ENCODE results near the gene SNRPB.
"Not testable (repeated sequence)": the region's sequence is repeated elsewhere in the genome, so short reads cannot be mapped to it uniquely, and the experiment has no call there.

Gene SNRPB
- total RNA-seq: 51.1 to 113 (median 77.0) reads per million in 18 experiments

DNA sequence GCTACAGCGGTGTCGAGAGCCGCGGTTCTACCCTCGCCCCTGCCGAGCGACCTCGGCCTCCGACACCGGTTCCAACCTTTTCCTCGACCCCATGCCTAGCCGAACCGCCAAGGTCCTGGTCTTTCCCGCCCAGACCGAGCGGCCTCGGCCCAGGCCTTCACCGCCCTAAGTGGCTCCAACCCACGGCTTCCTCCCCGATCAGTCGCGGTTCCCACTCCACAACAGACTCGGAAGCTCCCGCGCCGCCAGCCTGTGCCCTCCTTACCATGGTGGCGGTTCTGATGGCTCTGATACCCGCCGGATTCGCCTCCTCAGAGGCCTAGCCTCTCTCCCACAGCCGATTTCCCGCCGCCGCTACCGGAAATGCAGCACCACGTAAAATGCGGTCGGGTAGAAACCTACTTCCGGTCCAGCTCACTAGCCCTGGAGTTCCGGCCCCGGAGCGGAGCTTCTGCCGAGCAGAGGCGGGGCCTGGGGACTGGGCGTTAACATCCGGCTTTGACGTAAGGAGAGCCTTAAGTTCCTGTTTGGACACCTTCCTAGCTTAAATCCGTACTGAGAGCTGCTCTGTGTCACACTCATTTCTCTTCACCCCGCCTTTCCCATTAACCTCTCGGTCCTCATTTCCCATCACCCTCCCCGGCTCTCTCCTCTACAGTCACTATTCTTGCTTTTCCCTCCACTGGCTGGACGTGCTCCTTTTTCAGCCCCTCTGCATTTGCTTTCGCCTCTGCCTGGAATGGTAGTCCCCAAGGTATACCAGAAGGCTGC is at the start of gene SNRPB:
Gene SNRPB (minus strand): TSS at position 367 of the 771 bp plus-strand sequence. CDS start 99 bp downstream, at position 268.
- peak; percentile 99 to 100 for DNase-seq

DNA sequence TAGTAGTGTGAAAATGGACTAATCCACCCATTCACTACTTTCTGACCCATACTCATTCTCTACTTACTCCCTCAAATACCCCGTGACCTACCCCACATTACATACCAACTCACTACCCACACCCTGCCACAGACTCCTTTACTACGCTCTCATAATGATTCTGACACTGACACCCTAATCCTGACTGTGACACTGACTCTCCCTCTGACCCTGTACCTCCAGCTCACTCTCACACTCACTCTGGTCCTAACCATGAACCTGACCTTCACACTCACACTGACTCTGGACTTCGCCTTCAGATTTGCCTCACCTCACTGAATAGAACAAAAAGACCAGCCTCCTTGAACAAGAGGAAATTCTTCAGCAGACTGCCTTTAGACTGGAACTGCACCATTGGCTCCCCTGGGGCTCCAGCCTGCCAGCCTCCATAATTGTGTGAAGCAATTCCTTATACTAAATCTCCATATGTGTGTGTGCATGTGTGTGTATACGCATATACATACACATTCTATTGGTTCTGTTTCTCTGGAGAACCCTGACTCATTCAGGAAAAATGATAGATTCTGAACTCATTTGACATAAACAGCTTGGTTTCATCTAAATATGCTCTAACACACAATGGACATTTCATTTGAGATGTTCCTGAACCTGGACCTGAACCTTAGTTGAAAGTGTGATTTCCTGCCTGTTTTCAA is 48.7 kb upstream of the SNRPB start:
- DNase-seq: no peak

DNA sequence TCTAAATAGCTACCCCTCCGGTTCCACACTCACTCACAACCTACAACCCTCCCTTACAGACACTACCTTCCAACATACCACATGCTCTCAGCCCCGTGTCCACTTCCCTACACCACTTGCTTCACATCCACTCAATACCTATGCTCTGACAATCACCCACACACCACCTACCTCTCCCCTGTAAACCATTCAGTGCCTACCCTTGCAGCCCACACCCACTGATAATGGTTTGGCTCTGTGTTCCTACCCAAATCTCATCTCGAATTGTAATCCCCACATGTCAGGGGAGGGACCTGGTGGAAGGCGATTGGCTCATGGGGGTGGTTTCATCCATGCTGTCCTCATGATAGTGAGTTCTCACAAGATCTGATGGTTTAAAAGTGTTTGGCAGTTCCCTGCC is 48.0 kb upstream of the SNRPB start:
- no peak for DNase-seq

DNA sequence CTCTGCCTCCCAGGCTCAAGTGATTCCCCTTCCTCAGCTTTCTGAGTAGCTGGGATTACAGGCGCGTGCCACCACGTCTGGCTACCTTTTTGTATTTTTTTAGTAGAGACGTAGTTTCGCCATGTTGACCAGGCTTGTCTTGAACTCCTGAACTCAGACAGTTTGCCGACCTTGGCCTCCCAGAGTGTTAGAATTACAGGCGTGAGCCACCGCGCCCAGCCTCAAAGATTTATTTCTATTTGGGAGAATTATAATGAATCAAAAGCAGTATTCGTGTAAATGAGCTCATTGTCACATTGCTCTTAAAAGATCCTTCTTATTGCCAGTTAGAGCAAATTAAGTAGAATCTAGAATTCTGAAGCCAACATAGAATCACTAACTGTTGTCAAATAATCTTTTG is 47.5 kb upstream of the SNRPB start:
- DNase-seq: no peak

DNA sequence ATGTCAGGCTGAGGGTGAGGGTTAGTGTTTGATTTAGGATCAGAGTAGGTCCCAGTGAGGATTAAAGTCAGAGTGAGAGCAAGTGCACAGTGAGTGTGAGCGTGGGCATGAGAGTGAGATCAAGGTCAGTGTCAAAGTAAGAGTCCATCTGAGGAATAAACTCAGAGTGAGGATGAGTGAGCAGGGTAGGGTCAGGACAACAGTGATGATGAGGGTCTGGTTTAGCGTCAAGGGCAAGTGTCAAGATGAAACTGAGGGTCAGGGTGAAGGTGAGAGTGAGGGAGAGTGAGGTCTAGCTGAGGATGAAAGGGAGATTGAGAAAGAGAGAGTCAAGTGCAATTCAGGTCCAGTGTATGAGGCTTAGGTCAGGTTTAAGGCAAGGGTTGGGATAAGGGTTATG is 45.8 kb upstream of the SNRPB start:
- DNase-seq: no peak

DNA sequence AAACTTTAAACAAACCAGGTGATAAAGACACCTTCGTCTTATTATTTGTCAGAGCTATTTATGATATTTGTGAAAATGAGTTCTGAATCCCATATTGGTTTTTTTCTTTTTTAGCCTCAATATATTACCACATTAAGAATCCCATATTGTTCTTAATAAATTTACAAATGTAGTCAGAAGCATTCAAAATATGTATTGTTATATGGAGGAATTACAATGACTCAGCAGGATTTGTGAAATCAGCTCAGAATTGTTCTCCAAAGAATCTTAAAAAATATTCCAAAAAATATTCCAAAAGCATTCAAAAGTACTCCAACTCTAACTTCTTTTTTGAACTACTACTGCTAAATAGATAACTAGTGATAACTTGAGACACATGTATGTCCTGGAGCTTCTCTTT is 44.6 kb upstream of the SNRPB start:
- no peak for DNase-seq

DNA sequence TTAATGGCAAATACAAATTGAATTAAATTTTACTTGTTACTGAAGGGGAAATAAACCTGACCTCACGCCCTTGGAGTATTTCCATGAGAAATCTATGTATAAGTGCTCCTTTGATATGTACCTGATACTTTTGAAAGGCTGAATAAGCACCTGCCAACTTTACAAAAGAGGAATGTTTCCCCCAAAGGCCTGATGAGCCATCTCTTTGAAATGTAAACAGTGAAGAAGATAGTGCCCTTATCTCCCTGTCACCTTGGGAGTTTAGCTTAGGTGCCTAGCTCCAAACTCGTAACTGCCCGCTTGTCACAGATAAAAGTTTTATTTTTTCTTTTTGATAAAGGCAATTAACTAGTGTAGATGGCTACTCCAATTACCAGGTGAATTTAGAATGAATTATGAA is 39.2 kb upstream of the SNRPB start:
- DNase-seq: no peak

DNA sequence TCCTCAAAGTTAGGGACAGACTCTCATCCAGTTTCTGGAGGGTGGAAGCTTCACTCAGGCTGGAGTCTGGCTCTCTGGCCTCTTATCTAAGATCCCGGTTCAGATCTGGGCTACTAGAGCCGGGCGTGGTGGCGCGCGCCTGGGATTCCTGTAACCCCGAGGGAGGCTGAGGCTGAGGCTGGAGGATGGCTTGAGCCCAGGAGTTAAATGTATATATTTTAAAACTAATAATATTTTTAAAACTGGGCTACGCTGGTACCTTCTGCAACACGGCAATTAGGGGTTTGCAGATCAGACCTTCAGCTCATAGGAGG is 38.8 kb upstream of the SNRPB start:
- no peak for DNase-seq

DNA sequence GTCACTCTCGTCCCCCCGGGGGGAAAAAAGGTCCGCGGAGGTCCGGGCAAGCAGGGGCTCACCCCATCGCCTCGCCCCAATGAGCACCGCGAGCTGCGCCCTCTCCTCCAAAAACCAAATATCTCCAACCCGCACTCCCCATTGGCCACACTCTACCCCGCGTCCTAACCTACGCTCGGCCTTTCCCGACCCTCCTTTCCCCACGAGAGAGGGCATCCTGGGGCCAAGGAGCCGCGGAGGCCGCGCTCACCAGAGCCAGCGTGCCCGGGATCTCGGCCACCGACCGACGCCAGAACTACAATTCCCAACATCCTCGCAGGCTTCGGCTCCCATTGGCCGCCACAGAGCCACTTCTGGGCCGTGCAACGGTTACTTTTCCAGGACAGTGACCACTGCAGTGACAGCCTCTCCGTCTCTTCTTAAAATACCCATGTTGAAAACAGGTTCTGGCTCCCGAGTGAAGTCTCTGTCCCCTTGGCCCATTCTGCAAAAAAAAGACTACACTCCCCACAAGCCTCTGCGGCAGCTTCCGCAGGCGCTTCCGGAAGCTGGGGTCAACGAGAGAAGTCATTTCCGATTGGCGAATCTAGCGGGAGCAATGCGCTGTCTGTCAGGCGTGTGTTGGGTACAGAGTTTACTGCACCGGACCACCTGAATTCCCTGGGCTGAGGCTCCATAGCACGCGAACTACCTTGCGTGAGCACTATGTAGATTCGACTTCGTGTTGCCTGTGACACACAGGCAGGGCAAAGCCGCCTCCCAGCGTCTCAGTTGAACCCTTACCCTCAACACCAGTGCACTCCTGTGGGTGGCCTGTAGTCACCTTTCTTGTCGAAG is 38.3 kb upstream of the SNRPB start, which contains the start of gene ZNF343:
Gene ZNF343 (minus strand): TSS at position 285 of the 837 bp plus-strand sequence. CDS start 15,020 bp downstream, outside the sequence.
- peak; percentile 82 to 89 for DNase-seq

DNA sequence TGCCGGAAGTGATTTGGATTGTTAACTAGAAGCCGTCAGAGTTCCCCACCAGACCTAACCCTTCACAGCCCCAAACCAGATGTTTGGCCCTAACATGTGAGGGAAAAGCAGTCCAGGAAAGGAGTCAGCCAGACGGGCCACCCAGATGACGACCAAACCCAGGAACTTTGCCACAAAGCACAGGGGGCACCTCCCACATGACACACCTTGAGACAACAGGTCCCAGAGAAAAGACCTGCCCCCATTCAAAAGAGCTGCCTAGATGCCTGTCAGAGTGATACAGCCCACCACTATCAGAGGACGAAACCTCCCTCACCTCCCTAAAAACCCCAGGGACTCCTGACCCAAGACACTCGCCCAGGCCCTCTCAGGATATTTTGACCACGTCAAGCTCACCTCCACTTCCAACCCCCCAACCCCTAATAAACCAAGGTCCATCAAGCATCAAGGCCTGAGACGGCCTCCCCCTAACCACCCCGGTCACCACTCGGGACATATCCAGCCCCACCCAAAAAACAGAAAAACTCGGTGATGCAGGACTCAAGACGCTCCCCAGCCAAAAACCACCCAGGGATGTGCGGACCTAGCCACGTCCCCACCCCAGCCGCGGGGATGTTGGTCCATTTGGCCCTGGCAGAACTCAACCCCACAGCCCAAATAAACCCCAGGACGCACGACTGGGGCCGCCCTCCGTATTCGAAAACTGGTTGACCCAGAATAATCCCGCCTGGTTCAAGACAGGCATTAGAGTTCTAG is 37.5 kb upstream of the SNRPB start:
- DNase-seq: no peak

DNA sequence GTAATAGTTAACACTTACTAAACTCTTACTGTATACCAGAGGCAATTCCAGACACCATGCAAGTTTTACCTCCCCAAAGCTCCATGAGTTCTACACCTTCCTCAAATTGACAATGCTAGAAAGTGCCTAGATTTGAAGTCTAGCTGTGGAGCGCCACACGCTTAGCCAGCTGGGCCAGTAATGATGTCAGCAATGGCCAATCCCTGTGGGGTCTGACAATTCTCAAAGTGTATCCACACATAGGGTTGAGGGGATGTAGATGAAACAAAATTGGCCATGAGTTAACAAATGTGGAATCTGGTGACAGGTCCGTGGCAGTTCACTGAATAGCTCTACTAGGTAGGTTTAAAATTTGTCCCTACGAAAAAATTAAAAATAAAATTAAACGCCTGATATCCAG is 36.9 kb upstream of the SNRPB start:
- DNase-seq: peak in 1 of 2 donors; percentile 5

DNA sequence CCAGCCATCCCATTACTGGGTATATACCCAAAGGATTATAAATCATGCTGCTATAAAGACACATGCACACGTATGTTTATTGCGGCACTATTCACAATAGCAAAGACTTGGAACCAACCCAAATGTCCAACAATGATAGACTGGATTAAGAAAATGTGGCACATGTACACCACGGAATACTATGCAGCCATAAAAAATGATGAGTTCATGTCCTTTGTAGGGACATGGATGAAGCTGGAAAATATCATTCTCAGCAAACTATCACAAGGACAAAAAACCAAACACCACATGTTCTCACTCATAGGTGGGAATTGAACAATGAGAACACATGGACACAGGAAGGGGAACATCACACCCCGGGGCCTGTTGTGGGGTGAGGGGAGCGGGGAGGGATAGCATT is 35.8 kb upstream of the SNRPB start:
- not testable (repeated sequence) for DNase-seq

DNA sequence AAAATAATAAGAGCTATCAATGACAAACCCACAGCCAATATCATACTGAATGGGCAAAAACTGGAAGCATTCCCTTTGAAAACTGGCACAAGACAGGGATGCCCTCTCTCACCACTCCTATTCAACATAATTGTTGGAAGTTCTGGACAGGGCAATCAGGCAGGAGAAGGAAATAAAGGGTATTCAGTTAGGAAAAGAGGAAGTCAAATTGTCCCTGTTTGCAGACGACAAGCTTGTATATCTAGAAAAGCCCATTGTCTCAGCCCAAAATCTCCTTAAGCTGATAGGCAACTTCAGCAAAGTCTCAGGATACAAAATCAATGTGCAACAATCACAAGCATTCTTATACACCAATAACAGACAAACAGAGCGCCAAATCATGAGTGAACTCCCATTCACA is 34.2 kb upstream of the SNRPB start:
- DNase-seq: not testable (repeated sequence)

DNA sequence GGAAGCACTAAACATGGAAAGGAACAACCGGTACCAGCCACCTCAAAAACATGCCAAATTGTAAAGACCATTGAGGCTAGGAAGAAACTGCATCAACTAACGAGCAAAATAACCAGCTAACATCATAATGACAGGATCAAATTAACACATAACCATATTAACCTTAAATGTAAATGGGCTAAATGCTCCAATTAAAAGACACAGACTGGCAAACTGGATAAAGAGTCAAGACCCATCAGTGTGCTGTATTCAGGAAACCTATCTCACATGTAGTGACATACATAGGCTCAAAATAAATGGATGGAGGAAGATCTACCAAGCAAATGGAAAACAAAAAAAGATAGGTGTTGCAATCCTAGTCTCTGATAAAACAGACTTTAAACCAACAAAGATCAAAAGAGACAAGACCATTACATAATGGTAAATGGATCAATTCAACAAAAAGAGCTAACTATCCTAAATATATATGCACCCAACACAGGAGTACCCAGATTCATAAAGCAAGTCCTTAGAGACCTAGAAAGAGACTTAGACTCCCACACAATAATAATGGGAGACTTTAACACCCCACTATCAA is 32.3 kb upstream of the SNRPB start:
- DNase-seq: not testable (repeated sequence)

DNA sequence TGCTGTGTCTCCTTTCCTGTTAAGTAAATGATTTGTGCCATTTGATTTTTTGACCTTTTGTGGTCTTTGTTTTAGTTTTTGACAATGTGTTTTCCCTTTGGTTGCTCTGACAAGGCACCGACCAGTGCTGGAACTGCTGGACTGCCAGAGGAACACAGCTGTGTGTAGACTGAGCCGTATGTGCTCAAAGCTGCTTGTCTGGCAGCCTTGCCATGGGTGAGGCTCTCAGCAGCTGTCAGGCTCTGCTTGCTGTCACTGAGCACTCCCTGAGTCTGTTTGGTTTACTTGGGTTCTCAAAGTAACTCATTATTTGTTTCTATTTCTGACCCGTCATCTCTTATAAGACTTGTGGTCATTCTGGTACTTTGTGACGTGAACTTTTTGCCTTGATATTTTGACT is 15.1 kb upstream of the SNRPB start:
- DNase-seq: no peak

DNA sequence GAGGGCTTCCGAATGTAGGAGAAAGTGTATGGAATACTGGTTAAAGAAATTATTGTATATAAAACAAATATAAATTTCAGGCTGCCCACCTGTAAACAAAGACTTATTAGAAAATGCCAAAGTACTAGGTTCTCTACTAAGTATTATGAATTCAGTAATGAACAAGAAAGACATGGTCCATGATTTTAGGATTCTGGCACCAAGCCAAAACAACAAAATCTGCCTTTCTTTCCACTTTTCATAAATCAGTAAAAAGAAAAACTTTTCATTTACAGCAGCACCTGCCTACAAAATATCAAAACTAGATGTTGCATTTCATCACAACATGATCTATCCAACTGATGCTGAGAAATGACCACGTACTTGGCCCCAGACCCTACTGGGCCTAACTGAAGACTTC is 14.5 kb upstream of the SNRPB start:
- no peak for DNase-seq

DNA sequence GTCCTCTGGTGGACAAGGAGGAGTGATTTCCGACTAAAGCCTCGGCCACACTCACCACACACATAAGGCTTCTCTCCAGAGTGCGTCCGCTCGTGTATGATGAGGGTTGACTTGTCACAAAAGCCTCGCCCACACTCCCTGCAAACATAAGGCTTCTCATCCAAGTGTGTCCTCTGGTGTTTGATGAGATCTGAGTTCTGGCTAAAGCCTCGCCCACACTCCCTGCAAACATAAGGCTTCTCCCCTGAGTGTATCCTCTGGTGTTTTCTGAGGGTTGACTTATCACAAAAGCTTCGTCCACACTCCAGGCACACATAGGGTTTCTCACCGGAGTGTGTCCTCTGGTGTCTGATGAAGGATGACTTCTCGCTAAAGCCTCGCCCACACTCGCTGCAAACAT is 12.9 kb upstream of the SNRPB start:
- no peak for DNase-seq

DNA sequence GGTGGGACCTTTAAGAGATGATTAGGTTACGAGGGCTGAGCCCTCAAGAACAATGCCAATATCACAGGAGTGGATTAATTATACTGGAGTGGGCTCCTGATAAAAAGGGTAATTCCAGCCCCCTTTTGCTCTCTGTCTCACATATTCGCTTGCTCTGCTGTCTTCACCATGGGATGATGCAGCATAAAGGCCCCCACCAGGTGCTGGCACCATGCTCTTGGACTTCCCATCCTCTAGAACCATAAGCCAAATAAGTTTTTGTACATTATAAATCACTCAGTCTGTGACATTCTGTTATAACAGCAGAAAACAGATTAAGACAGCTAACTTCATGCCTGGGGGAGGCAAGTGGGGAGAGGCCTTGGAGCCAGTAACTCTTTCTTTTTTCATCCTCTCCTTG is 9.8 kb upstream of the SNRPB start:
- DNase-seq: no peak

DNA sequence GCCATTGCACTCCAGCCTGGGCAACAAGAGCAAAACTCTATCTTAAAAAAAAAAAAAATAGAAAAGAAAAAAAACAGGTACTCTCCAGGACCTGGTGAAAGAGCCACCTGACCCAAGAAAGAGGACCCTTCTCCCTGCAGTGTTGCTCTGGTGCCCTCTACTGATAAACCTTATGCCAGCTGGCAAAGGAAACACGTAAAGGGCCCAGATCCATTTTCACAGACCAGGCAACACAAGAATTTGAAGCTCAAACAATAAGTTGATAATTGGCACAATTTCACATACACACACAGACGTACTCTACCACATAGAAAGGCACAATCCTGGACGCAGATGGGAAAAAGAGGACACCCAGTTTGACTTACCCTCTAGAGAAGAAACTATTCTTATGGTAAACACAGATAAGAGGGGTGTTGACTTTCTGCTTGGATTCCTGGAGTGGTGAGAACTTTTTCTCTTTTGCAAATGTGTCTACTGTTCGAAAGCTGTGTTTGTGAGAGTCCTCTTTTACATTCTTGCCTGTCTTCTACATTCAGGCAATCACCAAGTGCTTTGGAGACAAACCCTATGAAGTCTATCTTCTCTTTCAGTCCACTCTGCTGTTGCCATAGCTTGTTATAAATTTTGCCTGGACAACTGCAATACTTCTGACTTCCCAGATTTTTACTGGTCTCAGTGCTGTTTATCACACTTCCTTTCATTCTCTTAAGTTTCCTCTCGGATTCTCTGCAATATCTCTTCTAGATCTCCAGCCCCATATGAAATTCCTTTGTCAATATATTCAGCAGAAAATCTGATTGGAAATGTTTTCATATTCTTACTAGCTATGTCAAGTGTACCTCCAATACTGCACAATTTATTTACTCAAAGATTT is 6.4 kb upstream of the SNRPB start:
- DNase-seq: no peak

DNA sequence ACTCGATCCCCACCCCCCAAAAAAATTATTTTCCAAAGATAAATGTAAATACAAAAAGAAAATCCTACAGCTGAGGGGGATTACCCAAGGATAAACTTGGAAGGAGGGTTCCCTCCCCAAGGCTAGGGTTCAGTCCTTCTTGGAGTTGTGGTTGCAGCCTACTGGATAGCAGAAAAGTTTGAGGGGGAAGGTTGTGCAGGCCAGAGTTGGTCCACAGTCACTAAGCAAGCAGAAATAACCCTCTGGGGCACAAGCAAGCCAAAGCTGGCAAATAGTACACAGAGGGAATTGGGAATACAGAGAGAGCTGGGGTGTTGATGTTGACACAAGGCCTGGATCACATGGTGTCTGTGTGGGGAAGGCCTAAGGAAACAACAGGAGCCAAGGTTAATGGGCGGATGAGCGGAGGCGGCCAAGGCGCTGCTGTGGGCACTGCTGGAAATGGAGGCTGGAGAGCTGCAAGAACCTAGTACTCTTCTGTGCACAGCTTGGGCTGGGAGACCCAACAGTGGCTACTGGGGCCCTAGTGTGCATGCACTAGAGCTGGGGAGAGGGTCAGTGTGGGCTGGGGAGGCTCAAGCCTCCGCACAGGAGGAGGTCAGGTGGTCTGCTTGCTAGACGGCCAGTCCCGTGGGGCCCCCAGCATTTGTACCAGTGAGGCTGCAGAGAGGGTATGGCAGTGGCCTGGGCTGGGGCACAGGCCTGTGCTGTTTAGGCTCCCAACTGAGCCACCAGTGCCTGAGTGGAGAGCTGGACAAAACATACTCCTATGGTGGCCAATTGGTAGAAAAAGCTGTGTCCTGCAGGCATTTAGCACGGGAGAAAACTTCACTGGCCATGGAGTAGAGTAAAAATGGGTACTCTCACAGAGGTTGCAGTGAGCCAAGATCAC is 5.5 kb upstream of the SNRPB start:
- no peak for DNase-seq
